ENCODE measurements around the gene POLRMT.
"Not testable (repeated sequence)": the region's sequence is repeated elsewhere in the genome, so short reads cannot be mapped to it uniquely, and the experiment has no call there.

The POLRMT gene

DNA sequence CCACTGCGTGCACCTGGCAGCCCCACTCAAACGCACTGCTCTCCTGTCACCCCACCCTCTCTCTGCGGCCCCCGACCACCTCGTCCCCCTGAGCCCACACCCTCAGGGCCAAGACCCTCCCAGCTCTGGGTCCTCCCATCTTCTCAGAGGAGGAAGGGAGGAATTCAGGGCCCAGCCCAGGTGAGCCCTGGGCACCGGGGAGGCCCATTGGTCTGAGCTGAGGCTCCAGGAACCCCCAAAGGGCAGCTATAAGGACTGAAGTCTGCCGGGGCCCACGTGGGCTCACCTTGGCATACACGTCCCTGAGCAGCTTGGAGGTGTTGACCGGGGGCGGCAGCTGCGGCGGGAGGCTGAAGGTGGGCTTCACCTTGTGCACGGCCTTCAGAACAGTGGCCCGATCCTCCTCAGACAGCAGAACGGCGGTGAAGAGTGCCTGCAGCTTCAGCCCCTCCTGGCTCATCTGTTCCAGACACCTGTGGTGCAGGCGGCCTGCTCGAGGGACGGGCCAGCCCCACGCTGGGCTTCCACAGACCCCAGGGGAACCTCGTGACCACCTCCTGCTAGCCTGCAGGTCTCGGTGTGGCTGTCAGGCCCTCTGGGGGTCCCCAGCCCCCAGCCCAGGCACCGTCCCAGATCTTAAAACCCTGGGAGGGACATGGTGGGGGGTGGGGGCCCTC, 8.8 kb downstream of the POLRMT start:
- DNase-seq: no peak

DNA sequence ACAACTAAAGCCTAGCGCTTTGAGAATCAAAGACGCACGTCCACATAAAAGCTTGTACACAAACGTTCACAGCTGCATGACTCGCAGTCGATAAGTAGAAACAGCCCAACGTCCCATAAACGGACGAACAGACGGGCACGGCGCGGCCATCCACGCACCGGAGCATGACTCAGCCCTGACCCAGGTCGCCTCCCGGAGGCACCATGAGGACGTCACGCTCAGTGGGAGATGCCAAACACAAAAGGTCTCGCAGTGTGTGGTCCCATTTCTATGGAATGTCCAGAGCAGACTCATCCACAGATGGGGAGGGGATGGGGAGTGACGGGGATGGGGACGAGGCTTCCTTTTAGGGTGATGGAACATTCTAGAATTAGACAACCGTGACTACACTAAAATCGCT, 9.4 kb downstream of the POLRMT start:
- no peak for DNase-seq

DNA sequence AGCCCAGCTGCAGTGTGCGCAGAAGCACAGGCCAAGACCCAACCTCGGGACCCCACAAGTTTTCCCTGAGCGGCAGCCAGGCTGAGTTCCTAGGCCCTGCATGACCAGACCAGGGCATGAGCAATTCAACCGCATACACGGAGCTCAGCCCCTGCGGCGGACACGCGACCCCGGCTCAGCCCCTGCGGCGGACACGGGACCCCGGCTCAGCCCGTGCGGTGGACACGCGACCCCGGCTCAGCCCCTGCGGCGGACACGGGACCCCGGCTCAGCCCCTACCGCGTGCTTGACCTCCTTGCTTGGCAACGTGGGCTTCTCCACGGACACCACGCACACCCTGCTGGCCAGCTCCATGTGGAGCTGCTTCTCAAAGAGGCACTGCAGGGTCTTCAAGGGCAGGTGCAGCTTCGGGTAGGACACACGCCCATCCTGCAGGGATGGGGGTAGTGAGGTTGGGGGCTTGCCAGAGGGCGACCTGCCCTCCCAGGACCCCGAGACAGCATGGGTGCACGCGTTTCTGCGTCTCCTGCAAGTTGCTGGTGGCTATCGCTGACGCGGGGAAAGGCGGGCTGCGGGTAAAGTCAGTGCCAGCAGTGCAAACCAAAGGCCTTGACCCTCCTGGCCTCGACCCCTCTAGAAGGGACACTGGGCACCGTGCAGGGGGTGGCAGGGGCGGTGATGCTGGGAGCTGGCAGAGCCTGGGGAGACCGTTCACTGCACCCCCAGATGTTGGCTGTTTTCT, 10.0 kb downstream of the POLRMT start:
- no peak for DNase-seq

DNA sequence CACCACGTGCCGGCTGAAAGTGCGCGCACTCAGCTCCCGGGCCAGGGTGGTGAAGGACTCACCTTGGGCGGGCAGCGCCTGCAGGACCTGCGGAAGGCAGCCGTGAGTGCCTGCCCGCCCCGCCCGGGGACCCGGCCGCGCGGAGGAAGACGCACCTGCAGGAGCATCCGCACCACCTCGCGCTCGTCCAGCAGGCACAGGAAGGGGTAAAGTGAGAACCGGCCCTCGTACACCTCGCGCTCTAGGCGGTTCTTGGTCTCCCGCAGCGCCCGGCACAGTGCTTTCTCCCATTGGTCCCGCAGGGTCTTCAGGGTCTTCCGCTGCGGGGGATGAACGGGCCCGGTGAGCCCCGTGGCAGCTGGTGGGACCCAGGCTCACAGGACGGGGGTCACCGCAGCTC, 10.7 kb downstream of the POLRMT start:
- DNase-seq: no peak

- DNase-seq: no peak
Observed at GRCh38 chr19:621819-622218, 11.5 kb downstream of the POLRMT start.

DNA sequence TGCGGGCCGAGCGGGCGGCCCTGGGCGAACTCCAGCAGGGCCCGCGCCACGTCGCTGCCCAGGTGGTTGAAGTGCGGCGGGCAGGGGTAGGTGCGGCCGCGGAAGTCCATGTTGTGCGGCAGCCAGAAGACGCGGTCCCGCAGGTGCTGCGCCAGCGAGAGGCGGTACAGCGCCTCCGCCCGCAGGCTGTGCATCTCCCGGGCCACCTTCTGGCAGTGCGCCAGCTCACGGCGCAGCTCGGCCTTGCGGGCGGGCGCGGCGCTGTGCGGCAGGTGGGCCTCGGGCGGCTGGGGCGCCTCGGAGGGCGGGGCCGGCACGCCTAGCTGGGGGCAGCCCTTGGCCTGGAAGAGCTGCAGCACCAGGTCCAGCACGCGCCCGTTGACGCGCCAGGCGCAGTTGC, 12.1 kb downstream of the POLRMT start:
- DNase-seq: not testable (repeated sequence)

DNA sequence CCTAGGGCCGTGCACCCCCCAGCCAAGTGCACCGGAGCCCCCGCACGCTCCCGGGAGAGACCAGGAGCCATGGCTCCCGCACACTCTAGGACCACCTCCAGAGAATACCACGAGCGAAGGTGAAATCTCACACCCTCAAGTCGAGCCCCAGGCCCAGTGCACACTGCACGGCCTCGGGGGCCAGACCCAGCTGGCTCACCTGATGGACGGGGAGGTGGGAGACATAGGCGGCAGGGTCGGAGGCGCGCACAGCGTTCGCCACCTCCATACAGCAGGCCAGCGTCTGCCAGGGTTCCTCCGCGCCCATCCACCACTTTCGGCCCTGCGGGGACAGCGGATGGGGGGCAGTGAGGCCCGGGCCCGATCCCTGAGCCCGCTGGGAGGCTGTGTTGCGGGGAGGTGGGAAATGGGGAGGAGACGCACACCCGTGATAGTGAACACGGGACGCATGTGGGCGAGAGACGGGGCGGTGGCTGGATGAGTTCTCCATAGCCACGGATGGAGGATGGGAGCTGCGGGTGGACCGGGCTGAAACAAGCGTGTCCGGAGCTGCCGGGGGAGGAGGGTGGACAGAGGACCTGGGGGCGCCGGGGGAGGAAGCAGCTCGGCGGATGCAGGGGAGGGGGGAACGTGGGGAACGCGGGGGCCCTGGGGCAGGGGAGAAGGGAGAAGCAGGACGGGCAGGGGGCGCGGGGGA, 13.0 kb downstream of the POLRMT start:
- no peak for DNase-seq

DNA sequence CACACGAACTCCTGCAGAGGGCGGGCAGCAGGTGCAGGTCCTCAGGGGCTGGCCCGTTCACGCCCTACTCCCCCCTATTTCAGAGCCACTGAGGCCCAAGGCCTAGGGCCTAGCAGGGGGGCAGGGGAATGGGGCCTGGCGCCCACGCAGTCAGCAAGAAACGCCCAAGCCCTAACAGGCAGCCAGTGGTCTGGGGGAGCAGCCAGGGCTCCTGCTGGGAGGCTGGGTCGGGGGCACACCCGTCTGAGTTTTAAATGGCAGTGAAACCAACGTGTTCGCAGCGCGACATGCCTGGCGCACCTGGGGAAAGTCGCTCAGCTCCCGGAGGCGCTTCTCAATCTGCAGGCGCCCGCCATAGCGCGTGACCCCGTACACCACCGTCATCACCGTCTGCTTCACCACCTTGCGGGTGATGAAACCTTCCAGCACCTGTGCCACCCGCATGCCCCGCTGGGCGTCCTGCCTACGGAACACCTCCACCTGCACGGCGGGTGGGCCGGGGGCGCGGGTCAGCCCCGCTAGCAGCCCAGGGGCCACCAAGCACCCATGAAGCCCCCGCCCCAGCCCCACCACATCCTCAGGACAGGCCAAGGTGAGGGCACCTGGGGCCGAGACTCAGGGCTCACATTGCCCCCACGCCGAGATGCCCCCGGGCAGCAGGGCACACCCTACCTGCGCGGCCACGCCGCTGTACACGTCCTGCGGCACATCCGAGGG, 13.9 kb downstream of the POLRMT start:
- no peak for DNase-seq

- DNase-seq: no peak
Observed at GRCh38 chr19:618674-619285, 14.6 kb downstream of the POLRMT start.

DNA sequence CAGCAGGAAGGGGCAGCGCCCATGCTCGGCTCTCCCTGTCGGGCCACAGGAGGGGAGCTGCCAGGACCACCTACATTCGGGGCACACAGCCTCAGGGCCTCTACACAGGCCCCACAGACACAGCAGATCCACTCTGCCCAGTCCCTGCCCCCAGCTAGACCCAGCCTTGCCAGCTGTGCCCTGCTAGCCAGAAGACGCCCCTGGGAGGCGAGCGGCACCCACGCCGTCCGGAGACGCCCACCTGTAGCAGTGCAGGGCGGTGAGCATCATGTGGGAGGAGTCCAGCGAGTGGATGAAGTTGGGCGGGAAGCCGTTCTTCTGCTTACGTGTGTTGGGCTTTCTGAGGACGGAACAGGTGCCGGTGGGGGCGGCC, 15.1 kb downstream of the POLRMT start:
- DNase-seq: no peak

- no peak for DNase-seq
Observed at GRCh38 chr19:617551-618246, 15.6 kb downstream of the POLRMT start.

- no peak for DNase-seq
Observed at GRCh38 chr19:616747-617526, 16.4 kb downstream of the POLRMT start.

GRCh38 chr19:616062-616700, 17.2 kb downstream of the POLRMT start:
- no peak for DNase-seq

DNA sequence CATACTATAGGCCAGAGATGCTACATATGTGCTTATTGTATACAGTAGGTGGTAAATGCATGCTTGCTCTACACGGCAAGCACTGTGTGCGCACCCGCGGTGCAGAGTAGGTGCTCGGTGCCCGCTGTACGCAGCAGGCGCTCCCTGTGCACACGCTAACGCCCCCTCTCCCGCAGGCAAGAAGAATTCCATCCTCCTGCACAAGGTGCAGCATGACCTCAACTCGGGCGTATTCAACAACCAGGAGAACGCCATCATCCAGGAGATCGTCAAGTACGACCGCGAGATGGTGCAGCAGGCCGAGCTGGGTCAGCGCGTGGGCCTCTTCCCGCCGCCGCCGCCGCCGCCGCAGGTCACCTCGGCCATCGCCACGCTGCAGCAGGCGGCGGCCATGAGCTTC, 17.7 kb downstream of the POLRMT start:
- DNase-seq: no peak

GRCh38 chr19:613732-614567, 19.4 kb downstream of the POLRMT start:
- DNase-seq: no peak

DNA sequence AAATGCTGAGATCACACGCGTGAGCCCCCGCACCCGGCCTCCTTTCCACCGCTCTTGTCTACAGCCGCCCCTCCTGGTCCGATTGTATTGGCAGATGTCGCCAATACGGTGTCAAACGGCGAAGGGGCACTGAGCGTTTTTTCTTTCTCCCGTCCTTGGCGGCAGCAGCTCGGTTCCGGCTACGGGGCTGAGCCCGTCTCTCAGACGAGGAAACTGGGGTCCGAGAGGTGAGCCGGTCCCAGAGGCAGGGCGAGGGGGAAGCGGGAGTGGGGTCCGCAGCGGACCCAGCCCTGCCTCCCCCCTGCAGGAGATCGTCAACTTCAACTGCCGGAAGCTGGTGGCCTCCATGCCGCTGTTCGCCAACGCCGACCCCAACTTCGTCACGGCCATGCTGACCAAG, 20.4 kb downstream of the POLRMT start:
- DNase-seq: no peak

GRCh38 chr19:611481-611868, 21.9 kb downstream of the POLRMT start:
- no peak for DNase-seq

DNA sequence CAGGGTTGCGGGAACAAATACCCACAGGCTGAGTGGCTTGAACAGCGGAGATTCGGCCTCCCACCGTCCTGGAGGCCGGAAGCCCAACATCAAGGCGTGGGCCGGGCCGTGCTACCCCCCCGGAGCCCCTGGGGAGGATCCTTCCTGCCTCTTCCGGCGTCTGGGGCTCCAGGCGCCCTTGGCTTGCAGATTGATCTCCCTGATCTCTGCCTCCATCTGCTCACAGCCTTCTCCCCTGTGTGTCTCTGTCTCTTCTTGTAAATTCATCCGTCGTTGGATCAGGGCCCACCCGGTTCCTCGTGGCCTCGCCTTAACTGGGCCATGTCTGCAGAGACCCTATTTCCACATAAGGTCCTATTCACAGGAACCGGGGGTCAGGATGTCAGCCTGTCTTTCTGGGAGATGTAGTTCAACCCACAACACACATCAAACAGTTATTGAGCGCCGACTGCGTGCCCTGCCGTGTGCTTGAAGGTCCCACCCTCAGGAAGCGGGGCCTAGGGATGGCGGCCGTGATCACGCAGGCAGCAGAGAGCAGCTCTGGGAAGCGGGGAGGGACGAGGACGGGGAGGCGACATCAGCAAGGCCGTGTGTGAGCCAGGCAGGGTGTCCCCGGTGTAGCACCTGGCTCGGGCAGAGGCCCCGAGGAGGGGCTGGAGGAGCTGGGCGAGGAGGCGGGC, 22.4 kb downstream of the POLRMT start:
- DNase-seq: peak; percentile 61

GRCh38 chr19:610071-610800, 23.1 kb downstream of the POLRMT start:
- DNase-seq: no peak
